HG02763 (cell line): ENCODE results near the gene DIRAS3.
"Not testable (repeated sequence)": the region's sequence is repeated elsewhere in the genome, so short reads cannot be mapped to it uniquely, and the experiment has no call there.

Experiments
- ATAC-seq: cut with Tn5 transposase; IDR thresholded peaks from one replicate; pipeline ENCODE4 v1.9.1; 2021; ENCODE audit warnings: mild to moderate bottlenecking, moderate library complexity; ENCODE audit not compliant: unreplicated experiment

DIRAS3 gene, protein sequence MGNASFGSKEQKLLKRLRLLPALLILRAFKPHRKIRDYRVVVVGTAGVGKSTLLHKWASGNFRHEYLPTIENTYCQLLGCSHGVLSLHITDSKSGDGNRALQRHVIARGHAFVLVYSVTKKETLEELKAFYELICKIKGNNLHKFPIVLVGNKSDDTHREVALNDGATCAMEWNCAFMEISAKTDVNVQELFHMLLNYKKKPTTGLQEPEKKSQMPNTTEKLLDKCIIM

DNA sequence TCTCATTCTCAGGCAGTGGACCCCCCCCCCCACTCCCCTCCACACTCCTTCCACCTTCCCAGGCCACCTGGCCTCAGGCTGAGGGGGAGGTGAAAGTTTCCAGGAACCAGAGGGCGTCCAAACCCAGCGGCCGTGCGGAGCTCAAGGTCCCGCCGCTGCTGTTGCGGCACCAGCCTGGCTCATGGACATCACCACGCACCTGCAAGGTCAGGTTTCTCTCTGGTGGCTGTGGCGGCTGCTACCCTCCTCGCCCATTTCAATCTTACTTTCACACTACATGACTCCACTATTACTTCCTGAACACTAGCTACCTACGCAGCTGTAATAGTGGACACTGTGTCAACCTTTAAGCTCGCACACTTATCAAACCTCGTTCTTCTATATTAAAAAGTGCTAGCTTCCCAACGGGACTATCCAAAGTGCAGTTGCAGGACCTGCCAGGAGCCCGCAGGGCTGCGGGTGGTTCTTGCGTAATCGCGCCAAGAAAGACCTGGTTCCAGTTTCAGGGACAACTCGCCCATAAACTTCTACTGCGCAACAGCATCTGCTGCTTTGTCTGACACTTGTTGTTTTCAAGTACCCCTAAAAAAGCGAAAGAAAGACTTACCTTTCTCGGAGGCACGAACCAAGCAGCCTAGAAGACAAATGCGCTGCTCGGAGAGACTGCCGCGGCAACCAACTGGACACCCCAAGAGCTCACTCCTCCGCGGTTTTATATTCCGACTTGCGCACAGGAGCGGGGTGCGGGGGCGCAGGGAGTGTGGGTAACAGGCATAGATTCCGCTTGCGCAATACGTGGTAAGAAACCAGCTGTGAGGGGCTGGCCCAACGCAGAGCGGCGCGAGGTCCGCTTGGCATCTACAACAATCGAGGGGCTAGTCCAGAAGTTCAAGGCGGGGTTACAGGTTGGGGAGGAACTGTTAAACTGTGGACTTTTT, at the start of gene DIRAS3:
TSS of gene DIRAS3 (minus strand) at position 687 of the 938 bp plus-strand sequence. CDS start 3,330 bp downstream, outside the sequence.
- no peak for ATAC-seq

DNA sequence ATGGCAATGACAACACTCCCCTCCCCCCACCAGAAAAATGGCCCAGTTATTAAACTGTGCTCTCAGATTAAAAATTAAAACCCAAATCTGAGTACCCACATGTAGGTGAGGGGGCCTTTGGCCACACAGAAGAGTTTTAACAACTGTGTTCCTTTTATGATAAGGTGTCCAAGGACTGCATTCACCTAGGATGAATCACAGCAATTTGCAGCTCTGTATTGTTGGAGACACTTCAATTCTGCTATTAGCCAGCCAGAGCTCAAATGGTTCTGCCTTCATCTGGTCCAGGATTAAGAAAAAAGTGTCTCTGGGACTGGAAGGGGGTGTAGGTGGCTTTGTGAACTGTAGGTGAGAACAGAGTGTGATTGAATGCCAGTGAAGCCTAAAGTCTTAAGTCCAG, 43.3 kb upstream of the DIRAS3 start:
- no peak for ATAC-seq

DNA sequence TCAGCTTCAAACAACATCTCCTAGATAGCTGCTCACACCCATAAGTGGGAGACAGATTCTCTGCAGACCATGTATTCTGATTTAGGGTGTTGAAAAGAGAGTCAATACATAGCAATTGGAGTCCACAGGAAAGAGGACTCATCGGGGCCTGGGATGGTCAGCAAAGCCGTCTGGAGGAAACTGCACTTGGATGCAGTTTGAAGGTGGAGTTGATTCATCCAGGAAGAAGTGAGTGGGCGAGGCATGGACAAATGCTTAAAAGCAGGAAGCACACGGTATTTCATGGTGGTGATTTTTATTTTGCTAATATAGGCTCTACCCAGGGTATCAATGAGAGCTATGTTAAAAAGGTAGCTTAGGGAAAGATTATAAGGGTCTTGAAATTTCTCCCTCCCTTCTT, 36.8 kb upstream of the DIRAS3 start:
- no peak for ATAC-seq

DNA sequence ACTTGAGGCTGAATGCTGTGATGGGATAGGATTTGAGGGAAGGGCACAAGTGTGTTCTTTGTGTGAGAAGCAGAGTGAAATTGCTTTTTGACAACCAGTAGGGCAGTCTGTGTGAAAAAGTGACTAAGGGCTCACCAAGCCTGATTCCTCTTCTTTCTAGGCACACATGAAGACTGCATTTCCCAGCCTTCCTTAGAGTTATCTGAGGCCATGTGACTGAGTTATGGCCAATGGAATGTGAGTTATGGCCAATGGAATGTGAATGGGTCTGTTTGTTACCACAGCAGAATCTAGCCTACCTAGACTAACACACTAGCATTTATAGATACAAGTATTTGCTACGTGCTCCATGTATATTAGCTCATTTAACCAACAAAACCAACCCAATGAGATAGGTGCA, 35.3 kb upstream of the DIRAS3 start:
- ATAC-seq: no peak

DNA sequence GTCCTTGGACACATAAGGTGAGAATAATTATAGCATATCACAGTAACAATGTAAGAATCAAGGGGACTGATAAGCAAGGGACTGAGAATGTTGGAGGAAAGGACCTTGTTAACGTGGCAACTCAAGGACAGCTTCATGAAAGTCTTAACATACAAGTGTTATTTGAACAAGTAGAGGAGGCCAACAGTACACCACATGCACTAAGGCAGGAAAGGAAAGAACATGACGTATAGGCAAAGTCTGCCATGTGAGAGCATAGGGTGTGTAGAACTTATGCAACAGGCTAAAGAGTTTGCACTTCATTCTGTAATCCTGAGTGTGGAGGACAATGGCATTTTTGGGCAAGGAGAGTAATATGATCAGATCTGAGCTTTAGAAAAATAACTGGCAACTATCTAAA, 33.3 kb upstream of the DIRAS3 start:
- ATAC-seq: no peak

DNA sequence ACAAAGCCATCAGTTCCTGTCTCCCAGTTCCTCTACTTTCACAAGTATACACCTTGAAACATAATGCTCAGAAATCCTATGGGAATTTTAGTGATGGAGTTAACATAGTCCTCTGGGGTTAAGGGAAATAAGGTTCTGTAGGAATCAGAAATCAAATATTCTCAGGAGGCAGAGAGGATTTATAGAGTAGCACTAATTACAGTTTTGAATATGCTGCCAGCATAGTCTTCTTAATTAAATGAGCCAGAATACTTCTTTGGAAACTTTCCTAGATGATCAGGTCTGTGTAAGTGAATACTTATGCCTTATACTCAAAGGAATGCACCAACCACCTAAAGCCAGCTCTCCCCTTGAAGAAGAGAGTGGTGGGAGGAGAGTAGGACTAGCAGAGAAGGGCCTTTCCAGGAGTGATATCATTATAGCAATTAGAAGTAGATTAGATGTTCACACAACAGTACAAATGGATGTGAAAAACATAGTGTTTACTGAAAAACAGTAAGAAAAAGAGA, 31.4 kb upstream of the DIRAS3 start:
- no peak for ATAC-seq

DNA sequence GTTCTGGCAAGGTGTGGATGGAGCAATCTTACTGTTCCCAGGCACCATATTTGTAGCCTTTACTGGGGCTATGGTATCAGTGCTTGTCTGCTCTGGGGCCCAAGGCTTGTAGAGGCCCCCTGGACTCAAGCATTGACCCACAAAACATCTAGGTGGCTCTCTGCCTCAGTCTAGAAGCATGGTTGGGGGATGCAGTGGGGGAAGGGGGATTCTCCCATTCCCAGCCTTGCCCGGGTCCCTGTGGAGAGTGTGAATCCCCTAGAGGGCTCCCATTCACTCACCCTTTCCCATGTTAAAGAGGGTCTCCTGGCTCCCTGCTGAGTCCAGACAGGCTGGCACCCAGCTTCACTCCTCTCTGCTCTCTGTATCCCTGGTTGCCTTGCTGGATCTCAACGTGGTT, 28.2 kb upstream of the DIRAS3 start:
- ATAC-seq: no peak

DNA sequence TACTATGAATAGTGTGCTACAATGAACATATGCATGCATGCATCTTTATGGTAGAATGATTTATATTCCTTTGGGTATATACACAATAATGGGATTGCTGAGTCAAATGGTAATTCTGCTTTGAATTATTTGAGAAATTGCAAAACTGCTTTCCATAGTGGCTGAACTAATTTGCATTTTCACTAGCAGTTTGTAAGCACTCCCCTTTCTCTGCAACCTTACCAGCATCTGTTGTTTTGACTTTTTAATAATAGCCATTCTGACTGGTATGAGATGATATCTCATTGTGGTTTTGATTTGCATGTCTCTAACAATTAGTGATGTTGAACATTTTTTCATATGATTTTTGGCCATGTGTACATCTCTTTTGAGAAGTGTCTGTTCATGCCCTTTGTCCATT, 24.0 kb upstream of the DIRAS3 start:
- no peak for ATAC-seq

DNA sequence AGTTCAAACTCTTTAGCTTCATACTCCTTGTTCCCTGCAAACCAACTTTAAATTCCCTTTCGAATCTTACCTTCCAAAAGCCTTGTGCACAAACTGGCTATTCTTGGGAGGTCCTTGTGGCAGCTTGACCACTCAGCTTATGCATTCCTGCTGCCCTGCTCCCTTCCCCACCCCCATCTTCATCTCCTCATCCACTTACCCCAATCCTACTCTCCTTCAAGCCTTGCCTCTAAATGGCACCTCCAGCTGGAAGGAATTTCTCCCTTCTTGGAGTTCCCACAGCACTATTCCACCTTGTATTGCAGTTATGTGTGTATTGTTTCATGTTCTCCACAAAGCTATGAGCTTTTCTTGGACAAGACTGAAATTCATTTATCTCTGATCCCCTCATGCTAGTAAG, 15.3 kb upstream of the DIRAS3 start:
- no peak for ATAC-seq

DNA sequence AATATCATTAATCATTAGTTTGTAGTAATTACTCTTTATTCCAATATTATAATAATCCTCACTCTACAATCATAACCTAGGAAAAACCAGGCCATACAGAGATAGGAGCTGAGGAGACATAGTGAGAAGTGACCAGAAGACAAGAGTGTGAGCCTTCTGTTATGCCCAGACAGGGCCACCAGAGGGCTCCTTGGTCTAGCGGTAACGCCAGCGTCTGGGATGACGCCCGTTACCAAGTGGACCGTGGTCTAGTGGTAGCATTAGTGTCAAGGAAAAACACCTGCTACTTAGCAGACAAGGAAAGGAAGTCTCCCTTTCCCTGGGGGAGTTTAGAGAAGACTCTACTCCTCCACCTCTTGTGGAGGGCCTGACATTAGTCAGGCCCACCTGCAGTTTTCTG, 7.6 kb upstream of the DIRAS3 start:
- ATAC-seq: not testable (repeated sequence)

DNA sequence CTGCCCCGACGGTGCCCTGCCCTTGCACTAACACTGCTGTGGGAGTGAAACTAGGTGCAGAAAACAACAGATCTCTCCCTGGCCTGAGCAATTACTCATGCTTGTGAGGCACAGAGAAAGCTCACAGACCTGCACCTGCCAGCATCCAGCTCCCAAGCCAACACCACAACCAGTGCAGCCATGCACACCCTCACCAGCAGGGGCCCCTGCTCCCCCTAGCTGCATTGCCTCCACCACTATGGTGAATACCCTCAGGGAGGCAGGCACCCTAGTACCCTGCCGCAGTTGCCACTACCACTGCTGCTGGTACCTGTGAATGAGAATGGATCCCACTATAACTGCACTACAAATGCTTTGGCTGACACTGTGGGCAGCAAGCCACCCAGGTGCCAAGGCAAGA, 7.1 kb upstream of the DIRAS3 start:
- no peak for ATAC-seq

DNA sequence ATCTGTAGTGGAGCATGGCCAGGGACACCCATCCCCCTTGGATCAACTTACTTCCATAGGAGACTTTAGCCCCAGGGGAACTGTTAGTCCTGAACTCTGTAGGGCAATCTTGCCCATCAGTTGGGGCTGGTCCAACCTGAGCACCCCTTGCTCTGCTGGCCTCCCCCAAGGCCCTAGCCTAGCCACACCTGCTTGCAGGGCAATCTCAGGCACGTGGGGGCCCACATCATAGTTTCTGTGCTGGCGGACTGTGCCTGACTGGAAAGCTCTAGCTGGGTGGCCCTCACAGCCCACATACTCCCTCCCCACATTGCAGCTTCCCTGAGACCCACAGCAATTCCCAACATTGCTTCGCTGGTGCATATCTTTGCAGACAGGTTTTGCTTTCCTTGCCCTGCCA, 6.6 kb upstream of the DIRAS3 start:
- ATAC-seq: no peak

DNA sequence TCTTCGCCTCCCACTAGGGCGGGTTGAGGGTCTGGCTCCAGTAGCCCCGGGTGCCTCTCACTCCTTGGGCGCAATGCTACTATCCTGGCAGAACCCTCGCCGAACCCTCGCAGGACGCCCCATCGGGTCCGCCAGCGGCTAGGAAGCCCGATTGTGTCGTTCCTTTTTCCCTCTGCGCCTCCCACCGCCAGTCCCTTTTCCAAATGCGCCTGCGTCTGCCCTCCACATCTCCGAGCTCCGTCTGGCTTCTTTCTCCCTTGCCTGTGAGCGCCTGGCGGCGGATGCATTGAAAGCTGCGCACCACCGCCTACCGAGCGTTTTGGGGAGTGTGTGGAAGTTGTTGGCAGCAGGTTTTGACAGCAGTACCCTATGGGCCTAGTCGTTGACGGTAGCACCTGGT, 1.0 kb upstream of the DIRAS3 start:
- ATAC-seq: no peak

DNA sequence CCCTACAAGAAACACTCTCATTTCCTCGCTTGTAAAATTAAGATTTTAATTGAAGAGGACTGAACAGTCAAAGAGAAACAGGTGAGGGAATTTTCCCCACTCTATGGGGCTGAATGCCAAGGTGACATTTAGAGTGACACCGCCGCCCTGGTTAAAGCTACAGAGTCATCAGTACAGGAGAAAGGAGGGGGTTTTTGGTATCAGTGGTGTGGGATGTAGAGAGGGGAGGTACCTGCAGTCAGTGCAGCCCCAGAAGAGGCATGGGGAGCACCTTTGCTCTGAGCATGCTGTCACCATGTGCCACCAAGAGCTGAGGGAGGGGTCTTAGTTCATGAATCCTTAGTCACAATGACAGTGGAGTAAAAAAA, 2.8 kb downstream of the DIRAS3 start:
- ATAC-seq: no peak

DNA sequence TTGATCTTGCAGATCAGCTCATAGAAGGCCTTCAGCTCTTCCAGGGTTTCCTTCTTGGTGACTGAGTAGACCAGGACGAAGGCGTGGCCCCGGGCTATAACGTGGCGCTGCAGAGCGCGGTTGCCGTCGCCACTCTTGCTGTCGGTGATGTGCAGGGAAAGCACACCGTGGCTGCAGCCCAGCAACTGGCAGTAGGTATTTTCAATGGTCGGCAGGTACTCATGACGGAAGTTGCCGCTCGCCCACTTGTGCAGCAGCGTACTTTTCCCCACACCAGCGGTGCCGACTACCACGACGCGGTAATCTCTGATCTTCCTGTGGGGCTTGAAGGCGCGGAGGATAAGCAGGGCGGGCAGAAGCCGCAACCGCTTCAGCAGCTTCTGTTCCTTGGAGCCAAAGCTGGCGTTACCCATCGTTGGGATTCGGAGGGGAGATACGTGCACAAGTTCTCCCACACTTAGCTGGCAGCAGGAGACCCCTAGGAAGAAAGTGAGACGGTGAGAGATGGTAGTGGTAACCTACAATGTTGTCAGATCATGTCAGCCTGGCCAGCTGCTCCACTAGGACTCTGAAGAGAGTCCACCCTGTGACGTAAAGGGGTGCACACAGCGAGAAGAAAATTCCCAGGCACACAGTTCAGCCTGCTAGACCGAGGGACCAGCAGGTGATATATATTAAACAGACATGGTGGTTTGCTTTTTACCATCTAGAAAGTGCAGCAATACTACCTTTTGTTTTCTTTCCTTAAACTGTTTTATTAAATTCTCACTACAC, 3.4 kb downstream of the DIRAS3 start:
- no peak for ATAC-seq

DNA sequence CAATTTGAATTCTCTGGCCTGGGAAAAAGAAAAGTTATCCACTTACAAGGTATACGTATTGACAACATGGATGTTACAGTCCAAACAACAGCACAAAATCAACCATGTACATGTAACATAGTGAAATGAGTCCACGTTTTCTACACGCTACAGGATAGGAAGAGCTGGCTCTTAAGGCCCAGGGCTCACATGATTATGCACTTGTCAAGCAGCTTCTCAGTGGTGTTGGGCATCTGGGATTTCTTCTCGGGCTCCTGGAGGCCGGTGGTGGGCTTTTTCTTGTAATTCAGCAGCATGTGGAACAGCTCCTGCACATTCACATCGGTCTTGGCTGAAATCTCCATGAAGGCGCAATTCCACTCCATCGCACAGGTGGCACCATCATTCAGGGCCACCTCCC, 4.0 kb downstream of the DIRAS3 start:
- no peak for ATAC-seq

DNA sequence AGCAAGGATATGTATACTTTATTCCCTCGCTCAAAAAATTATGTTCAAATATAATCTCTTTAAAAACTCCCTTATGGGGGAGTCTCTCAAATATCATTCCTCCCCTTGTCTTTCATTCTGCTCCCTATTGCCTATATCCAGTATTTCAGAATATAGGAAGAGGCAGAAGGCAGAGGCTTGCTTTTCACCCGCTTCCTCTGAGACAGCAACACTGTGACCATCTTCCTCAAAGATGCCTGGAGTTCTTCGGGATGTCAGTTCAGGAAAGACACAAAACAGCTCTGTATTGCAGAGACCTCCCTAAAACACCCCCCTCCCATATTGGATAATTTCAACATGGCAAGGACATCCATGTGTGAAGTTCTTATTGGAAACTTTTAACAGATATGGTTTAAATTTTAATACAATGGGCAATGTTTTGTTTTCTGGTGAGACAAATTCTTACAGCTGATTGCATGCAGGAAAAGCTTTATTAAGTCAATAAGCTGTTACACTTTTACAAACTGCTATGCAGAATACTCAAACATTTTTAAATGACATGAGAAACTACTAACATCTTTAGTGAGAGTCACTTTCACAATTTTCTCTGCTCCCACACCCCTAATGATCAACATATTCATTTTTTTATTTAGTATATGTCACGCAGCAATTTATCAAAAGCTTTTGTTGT, 4.8 kb downstream of the DIRAS3 start:
- no peak for ATAC-seq

DNA sequence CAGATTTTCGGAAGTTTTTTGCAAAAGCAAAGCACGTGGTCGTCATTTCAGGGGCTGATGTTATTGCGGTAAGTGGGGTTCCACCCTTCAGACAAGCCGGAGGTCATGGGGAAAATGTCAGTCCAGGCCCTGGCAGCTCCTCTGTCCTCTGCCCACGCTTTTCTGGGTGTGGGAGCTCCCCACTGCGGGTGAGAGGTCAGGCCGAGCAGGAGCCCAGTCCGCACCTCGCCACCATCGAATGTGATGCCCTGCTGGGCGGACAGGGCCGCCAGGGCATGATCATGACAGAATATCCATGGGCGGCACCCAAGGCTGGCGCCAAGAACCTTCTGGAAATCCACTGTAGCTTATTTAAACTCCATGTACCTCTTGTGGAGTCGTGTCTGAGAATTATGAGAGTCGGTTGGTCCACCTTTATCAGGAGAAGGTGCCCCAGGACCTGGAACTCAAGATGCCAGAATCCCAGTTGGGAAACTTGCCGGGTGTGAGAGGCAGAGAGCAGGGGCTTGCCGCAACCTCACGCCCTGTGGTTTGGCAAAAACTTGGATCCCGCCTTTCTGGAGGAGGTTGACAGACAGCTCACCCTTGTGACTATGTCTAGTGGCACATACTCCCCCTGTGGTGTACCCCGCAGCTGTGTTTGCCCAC, 6.9 kb downstream of the DIRAS3 start:
- no peak for ATAC-seq

DNA sequence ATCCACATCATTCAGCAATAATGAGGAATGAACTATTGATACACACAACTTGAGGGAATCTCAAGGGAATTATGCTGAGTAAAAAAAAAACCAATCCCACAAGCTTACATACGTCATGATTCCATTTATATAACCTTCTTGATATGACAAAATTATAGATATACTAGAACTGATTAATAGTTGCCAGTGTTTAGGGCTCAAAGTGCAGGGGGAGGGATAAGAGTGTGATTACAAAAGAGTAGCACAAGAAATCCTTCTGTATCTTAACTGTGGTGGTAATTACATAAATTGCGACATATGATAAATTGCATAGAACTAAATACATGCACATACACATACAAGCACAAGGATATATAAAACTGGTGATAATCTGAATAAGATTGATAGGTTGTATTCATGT, 13.5 kb downstream of the DIRAS3 start:
- ATAC-seq: no peak

DNA sequence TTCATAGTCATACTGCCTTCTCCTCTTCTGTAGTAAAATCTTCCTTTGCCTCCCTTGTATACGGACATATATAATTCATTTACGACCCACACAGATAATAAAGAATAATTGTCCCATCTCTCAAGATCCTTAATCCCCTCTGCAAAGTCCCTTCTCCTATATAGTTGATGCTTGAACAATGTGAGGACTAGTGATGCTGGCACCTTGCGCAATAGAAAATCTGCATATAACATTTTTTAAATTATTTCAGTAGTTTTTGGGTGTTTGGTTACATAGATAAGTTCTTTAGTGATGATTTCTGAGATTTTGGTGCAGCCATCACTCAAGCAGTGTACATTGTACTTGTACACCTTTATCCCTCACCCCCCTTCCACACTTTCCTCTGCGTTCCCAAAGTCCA, 21.0 kb downstream of the DIRAS3 start:
- ATAC-seq: no peak
